ENCODE results near the gene TIMM10. TPM values are rescaled to one million over a fixed set of nuclear protein-coding genes. Genes with fewer than 3 reads are reported as not detected.

The TIMM10 gene
- total RNA-seq, 2 experiments from 2014 or later = 75.2 to 84.2 TPM

- TF ChIP-seq CTCF (IDR thresholded peaks at IDR 0.05) = no peak
- intact Hi-C loops (cut with micrococcal nuclease) = no loop called here
Observed at GRCh38 chr11:57512646-57513451, 17.7 kb downstream of the TIMM10 start.

GRCh38 chr11:57511741-57512430 is 18.7 kb downstream of the TIMM10 start:
- peak overlapping the region; percentile 3 for H3K4me3 Mint-ChIP-seq
- H3K27ac Mint-ChIP-seq = peak overlapping the region; percentile 65
- H3K4me1 Mint-ChIP-seq (ENCODE audit: low read depth) = peaks cover 33% of the 10 kb centered on the region
- H3K36me3 Mint-ChIP-seq (ENCODE audit: low read depth) = peaks cover 15% of the 10 kb centered on the region
- no peak for TF ChIP-seq CTCF (IDR thresholded peaks at IDR 0.05)
- no peaks in the 10 kb centered on the region for H3K9me3 Mint-ChIP-seq
- ChIA-PET CTCF (interaction anchor here (0.6 to 2.2 kb wide), 11 partner anchors 10 to 288 kb away, joined by 3 to 32 read pairs (median 4); no protein-coding TSS in a partner anchor), POLR2A (interaction anchor here (0.6 to 1.4 kb wide), 3 partner anchors 12 to 94 kb away, joined by 3 read pairs; no protein-coding TSS in a partner anchor)
- no peaks in the 10 kb centered on the region for H3K27me3 Mint-ChIP-seq
- DNase-seq = no peak
- intact Hi-C loops (cut with micrococcal nuclease) = no loop called here
- no peak for ATAC-seq

More at GRCh38 chr11:57512646-57513451, 17.7 kb downstream of the TIMM10 start:
- no peaks in the 10 kb centered on the region for H3K27me3 Mint-ChIP-seq
- peak overlapping the region; percentile 61 for H3K27ac Mint-ChIP-seq
- ATAC-seq = no peak
- DNase-seq = no peak
- H3K4me3 Mint-ChIP-seq = peak overlapping the region; percentile 94
- no peaks in the 10 kb centered on the region for H3K9me3 Mint-ChIP-seq
- POLR2A ChIA-PET = interaction anchor here (1.3 to 4.7 kb wide), 5 partner anchors 8 to 95 kb away, joined by 3 to 57 read pairs (median 18); partner anchors contain the start of genes SLC43A3 and TIMM10
- H3K4me1 Mint-ChIP-seq (ENCODE audit: low read depth) = peaks cover 33% of the 10 kb centered on the region
- peaks cover 13% of the 10 kb centered on the region for H3K36me3 Mint-ChIP-seq (ENCODE audit: low read depth)
- CTCF ChIA-PET = interaction anchor here (1.0 to 7.0 kb wide), 6 partner anchors 15 to 131 kb away, joined by 3 to 170 read pairs (median 40); partner anchors contain the start of gene RTN4RL2

- CTCF ChIA-PET = interaction anchor here (1.2 to 6.3 kb wide), 4 partner anchors 13 to 28 kb away, joined by 3 to 93 read pairs (median 23); partner anchors contain the start of gene SMTNL1
- Mint-ChIP-seq H3K27me3 (no peaks in the 10 kb centered on the region), H3K36me3 (ENCODE audit: low read depth) (peaks cover 16% of the 10 kb centered on the region), H3K27ac (no peak overlapping the region), H3K4me1 (ENCODE audit: low read depth) (peaks cover 25% of the 10 kb centered on the region), H3K9me3 (no peaks in the 10 kb centered on the region), H3K4me3 (no peak overlapping the region)
- POLR2A ChIA-PET = interaction anchor here (1.4 kb wide), 1 partner anchor 18 kb away, joined by 3 read pairs; no protein-coding TSS in a partner anchor
- TF ChIP-seq CTCF (IDR thresholded peaks at IDR 0.05) = no peak
- no peak for ATAC-seq
- intact Hi-C loops (cut with micrococcal nuclease) = no loop called here
- no peak for DNase-seq
Observed at GRCh38 chr11:57508341-57509170, 22.0 kb downstream of the TIMM10 start.

- Mint-ChIP-seq H3K27me3 (no peaks in the 10 kb centered on the region), H3K4me3 (no peak overlapping the region), H3K27ac (no peak overlapping the region), H3K36me3 (ENCODE audit: low read depth) (peaks cover 11% of the 10 kb centered on the region), H3K9me3 (no peaks in the 10 kb centered on the region), H3K4me1 (ENCODE audit: low read depth) (peaks cover 6% of the 10 kb centered on the region)
- CTCF ChIA-PET = interaction anchor here (1.2 to 6.3 kb wide), 5 partner anchors 14 to 138 kb away, joined by 3 to 93 read pairs (median 5); no protein-coding TSS in a partner anchor
- intact Hi-C loops (cut with micrococcal nuclease) = no loop called here
- POLR2A ChIA-PET = interaction anchor here (3.1 kb wide), 1 partner anchor 8 kb away, joined by 25 read pairs; the partner anchor contains the start of gene SLC43A1
- no peak for TF ChIP-seq CTCF (IDR thresholded peaks at IDR 0.05)
- no peak for ATAC-seq
- DNase-seq = no peak
Observed at GRCh38 chr11:57506522-57506921, 24.0 kb downstream of the TIMM10 start.
